ENCODE measurements around the gene COL18A1. TPM values are rescaled to one million over a fixed set of nuclear protein-coding genes. Genes with fewer than 3 reads are reported as not detected.

The COL18A1 gene
- total RNA-seq, 4 donors from 2014 or later: 97.7 to 173 (median 110) TPM

DNA sequence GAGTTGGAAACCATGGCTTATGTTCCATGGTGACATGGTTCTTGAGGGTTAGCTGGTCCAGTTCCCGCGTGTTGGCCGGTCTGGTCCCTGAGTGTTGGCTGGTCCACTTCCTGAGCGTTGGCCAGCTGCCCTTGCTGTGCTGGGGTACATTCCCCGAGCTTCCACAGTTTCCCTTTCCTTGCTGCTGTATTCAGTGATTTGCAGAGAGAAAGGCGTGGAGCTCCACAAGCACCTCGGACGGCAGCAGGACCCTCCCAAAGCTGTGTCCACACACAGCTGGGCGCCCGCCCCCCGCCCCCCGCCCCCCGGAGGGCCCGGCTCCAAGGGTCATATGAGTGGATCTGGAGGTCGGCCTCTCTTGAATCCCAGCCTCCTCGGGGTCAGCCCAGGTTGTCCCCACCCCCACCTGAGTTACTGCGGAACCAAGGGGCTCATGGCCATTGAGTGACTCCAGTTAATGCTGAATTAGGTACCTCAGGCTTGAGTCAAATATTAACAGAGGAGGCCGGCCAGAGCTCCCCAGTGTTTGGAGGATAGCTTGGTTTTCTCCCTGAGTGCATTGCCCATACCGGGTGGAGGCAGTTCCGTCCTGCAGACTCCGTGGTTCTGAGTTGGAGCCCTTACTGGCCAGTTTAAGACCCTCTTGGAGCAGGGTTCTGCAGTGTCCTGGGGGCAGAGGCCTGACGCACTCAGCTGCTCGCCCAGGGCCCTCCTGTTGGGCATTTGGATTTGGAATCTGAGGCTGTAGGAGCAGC, 18.4 kb downstream of the COL18A1 start:
- Histone ChIP-seq H3K27me3 (no peaks in the 10 kb centered on the region), H3K4me3 (no peak overlapping the region), H3K9me3 (no peaks in the 10 kb centered on the region), H3K27ac (replicated peaks in 1 of 4) (no peak overlapping the region), H3K4me1 (peaks cover 25 to 52% (median 43%) of the 10 kb centered on the region in 4 donors), H3K36me3 (no peaks in the 10 kb centered on the region)
- TF ChIP-seq POLR2A (IDR thresholded peaks at IDR 0.05; ENCODE audit: low read depth): no peak
- no peak for TF ChIP-seq EP300 (IDR thresholded peaks at IDR 0.05)
- no peak for TF ChIP-seq POLR2AphosphoS5 (IDR thresholded peaks at IDR 0.05)
- TF ChIP-seq, protein P1, sequence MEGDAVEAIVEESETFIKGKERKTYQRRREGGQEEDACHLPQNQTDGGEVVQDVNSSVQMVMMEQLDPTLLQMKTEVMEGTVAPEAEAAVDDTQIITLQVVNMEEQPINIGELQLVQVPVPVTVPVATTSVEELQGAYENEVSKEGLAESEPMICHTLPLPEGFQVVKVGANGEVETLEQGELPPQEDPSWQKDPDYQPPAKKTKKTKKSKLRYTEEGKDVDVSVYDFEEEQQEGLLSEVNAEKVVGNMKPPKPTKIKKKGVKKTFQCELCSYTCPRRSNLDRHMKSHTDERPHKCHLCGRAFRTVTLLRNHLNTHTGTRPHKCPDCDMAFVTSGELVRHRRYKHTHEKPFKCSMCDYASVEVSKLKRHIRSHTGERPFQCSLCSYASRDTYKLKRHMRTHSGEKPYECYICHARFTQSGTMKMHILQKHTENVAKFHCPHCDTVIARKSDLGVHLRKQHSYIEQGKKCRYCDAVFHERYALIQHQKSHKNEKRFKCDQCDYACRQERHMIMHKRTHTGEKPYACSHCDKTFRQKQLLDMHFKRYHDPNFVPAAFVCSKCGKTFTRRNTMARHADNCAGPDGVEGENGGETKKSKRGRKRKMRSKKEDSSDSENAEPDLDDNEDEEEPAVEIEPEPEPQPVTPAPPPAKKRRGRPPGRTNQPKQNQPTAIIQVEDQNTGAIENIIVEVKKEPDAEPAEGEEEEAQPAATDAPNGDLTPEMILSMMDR (IDR thresholded peaks at IDR 0.05): no peak
- WGBS: 92% methylated on average over 13 of the region's 23 CpGs
- intact Hi-C loops (cut with DNase I): no loop called here
- DNase-seq (ENCODE audit: extremely low spot score): no peak

DNA sequence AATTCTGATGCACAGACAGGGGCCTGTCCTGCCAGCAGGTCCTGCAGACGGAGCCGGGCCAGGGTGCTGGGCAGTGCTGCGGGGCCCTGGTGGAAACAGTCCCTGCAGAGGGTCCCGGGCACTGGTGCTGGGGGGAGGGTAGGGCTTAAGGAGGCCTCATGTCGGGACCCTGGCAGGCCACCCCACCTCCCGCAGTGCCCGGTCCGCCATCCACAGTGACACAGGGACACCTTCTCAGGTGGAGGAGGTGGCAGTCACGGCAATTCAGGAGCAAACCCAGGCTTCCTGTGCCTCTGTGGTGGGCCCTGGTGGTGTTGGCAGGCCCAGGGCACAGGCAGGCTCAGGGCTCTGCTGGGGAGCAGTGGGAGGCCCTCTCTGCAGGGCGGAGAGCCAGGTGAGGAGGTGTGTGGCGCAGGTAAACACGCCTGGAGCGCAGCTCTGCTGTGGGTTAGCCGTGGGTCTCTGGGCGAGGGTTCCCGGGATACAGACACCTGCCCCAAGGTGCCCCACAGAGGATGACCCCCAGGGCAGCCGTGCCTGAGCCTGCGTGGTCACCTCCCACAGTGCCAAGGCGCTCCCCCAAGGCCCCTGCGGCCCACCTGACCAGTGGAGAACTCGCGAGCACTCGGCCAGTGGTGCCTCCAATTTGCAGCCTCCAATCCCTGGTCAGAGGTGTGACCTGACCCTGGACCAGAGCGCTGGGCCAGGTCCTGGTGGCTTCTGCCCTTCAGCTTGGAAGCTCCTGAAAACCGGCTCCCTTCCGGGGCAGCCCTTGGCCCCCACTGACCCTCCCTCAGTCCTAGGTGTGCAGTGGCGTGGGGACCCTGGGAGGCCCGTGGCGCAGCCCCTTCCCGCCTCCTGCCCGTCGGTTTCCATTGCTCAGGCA, 19.2 kb downstream of the COL18A1 start:
- H3K36me3 ChIP-seq: no peaks in the 10 kb centered on the region
- intact Hi-C loops (cut with DNase I): no loop called here
- peaks cover 25 to 45% (median 40%) of the 10 kb centered on the region in 4 donors for H3K4me1 ChIP-seq
- no peaks in the 10 kb centered on the region for H3K9me3 ChIP-seq
- no peak for TF ChIP-seq POLR2AphosphoS5 (IDR thresholded peaks at IDR 0.05)
- no peak for TF ChIP-seq POLR2A (IDR thresholded peaks at IDR 0.05; ENCODE audit: low read depth)
- TF ChIP-seq, protein P1 (IDR thresholded peaks at IDR 0.05): no peak
- TF ChIP-seq EP300 (IDR thresholded peaks at IDR 0.05): no peak
- H3K4me3 ChIP-seq: no peak overlapping the region
- H3K27me3 ChIP-seq: no peaks in the 10 kb centered on the region
- no peak for DNase-seq (ENCODE audit: extremely low spot score)
- H3K27ac ChIP-seq (replicated peaks in 1 of 4): no peak overlapping the region
- 86% methylated on average over 17 of the region's 32 CpGs for WGBS

DNA sequence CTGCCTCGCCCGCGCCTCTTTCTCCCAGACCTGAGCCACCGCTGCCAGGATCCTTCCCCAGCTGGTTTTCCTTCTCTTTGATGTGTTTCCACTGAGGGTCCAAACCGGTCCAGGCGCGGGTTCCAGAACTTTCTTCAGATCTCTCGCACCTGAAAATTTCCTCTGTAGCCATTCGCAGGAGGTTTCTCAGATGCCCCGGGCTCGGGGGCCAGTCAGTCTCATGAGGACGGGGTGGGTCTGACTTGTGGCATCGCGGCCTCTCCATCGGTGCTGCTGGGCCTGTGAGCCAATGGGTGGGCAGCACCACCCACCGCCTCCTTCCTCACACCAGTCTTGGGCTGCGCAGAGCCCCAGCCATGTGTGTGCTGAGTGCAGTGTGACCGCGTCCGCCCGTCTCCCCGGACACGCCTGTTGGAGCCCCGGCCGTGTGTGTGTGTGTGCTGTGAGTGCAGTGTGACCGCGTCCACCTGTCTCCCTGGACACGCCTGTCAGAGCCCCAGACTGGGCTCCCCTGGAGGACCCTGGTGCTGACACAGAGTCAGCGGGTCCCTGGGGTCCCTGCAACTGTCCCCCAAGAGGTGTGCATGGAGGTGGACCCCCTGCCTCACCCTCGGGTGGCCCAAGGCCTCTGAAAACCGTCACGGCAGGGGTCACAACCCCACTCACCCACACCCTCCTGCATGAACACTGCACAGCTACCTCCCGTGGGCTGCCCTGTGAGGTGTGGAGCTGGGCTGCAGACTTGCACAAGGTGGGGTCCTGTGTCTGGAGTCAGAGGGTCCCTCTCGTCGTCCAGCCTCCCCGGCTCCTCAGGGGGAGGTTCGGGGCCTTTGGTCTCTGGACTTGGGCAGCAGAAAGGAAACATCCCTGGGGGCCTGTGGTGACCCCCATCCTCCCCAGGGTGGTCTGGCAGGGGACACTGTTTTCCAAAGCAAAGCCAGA, 20.2 kb downstream of the COL18A1 start:
- no peak overlapping the region for H3K27ac ChIP-seq (replicated peaks in 1 of 4)
- H3K36me3 ChIP-seq: no peaks in the 10 kb centered on the region
- H3K27me3 ChIP-seq: no peaks in the 10 kb centered on the region
- no peak overlapping the region for H3K4me3 ChIP-seq
- intact Hi-C loops (cut with DNase I): no loop called here
- peaks cover 22 to 41% (median 36%) of the 10 kb centered on the region in 4 donors for H3K4me1 ChIP-seq
- DNase-seq (ENCODE audit: extremely low spot score): no peak
- H3K9me3 ChIP-seq: no peaks in the 10 kb centered on the region
- no peak for TF ChIP-seq EP300 (IDR thresholded peaks at IDR 0.05)
- 93% methylated on average over 27 of the region's 37 CpGs for WGBS

DNA sequence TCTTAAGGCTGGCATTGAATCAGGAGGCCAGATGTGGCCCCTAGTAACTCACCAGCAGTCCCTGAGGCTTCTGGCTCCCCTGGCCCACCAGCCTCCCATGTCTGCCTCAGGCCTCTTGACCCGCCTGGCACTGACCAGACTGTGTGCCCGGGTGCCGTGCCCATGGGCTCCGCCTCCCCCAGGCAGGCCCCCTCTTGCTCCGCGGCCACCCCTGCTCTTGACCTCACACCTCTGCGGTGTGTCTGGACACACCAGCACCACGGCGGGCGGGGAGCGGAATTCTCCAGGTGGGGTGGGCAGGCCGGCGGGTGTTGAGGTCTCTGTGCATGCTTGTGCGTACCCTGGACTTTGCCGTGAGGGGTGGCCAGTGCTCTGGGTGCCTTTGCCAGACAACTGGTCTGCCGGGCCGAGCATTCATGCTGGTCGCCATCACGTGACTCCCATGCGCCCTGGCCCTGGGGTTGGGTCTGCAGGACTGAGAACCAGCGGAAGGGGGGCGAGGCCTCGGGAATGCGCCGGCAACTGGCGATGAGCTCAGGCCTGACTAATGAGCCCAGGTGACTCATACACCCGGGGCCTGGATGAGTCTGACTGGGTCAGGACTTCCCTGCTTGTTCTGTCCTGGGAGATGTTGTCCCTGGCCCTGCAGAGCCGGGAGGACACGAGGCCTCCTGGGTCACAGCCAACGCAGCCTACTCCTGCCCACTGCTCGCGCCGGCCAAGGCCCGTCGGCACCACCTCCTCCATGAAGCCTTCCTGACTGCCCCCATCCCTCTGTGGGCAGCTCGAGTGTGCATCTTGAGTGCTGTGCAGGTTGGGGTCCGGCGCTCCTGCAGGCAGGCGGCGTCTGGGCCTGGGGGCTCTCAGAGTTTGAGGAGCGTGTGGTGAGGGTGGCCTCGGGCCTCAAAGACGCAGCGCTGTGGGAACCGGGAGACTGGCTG, 22.6 kb downstream of the COL18A1 start:
- no peaks in the 10 kb centered on the region for H3K36me3 ChIP-seq
- 58% methylated on average over 35 of the region's 45 CpGs for WGBS
- peak overlapping the region; percentile 44 to 77 (median 68) for H3K27ac ChIP-seq (replicated peaks in 1 of 4)
- DNase-seq (ENCODE audit: extremely low spot score): no peak
- no peaks in the 10 kb centered on the region for H3K9me3 ChIP-seq
- intact Hi-C loops (cut with DNase I): no loop called here
- H3K4me3 ChIP-seq: no peak overlapping the region
- TF ChIP-seq, protein P1 (IDR thresholded peaks at IDR 0.05): no peak
- TF ChIP-seq EP300 (IDR thresholded peaks at IDR 0.05): no peak
- TF ChIP-seq POLR2AphosphoS5 (IDR thresholded peaks at IDR 0.05): peak; percentile 39 to 61
- peaks cover 28 to 50% (median 44%) of the 10 kb centered on the region in 4 donors for H3K4me1 ChIP-seq
- no peaks in the 10 kb centered on the region for H3K27me3 ChIP-seq
